HG03103 (cell line): ENCODE measurements around the gene HSPBP1.

Source experiments
- ATAC-seq: cut with Tn5 transposase; IDR thresholded peaks from one replicate; pipeline ENCODE4 v1.9.1; 2021; ENCODE audit warnings: low read depth; ENCODE audit not compliant: unreplicated experiment

Gene HSPBP1

DNA sequence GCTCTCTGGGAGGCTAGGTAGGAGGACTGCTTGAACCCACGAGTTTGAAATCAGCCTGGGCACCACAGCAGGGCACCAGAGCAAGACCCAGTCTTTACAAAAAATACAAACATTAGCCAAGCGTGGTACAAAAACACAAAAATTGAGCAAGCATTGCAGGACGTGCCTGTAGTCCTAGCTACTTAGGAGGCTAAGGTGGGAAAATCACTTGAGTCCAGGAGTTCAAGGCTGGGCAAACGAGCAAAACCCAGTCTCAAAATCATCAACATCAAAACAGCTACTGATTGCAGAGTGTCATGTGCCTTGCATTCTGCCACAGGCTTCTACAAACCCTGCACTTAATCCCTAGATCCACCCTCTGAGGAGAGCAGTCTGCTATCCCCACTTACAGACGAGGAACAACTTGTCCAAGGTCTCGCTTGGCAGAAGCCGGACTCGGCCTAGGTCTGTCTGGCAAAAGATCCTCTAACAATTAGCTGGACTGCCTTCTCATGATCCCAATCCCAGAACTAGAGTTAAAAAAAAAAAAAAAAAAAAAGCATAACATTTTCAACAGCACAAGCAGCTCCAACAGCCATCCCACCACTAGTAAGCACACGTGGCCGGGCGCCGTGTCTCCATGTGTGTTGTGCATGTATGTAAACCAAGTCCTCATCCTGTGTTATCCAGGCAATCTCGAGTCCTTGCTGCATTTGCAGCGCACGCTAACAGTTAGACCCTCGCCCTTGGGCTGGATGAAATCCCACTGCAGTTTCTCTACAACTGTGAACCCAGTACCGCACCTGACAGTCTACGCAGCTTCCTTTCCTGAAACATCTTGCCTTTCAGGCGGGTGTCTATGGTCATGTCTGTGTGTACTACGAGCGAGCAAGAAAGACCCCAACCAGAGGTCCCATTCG is 23.1 kb downstream of the HSPBP1 start:
- no peak for ATAC-seq

DNA sequence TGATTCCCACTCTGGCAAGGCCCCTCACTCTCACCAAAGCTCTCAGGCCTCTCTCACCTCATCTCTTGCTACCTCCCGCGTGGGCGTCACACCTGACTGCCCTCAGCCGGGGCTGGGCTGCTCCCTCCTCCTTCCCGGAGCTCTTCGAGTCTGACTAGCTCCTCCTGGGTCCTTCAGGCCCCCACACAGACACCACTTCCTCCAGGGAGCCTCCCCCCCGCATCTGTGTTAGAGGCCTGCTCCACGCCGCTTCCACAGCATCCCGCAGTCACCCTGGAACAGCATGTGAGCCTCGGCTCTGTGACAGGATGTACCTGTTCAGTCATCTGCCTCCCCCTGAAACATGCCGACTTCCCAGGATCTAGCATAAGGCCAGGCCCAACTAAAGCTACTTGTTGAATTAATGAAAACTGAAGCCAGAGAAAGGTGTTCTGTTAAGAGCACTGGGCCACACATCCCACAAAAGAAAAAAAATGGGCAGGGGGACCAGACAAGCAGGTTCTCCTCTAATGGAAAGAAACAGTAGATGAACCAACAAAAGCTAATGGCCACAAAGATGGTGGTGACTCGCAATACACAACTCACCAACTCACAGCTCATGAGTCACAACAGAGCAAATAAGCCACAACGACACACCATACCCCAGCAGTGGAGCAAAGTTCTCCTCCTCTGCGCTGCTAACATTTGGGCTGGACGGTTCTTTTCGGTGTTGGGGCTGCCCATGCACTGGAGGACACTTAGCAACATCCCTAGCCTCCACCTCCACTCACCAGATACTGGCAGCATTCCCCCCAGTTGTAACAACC is 24.1 kb downstream of the HSPBP1 start:
- no peak for ATAC-seq

DNA sequence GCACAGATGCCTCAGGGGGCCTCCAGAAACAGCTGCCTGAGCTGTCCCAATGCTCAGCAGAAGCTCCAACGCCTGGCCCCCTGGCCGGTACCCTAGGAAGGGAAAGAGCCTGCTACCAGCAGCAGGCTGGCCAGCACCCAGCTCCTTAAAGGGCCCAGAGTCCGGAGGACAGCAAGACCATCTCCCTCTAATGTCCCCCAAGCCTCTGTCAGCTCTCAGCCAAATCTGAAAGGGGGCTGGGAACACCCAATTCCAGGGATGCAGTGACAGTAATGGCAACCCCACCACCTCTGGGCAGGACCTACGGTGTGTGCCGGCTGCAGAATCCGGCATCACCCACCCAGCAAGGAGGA is 25.3 kb downstream of the HSPBP1 start:
- ATAC-seq, result no peak

DNA sequence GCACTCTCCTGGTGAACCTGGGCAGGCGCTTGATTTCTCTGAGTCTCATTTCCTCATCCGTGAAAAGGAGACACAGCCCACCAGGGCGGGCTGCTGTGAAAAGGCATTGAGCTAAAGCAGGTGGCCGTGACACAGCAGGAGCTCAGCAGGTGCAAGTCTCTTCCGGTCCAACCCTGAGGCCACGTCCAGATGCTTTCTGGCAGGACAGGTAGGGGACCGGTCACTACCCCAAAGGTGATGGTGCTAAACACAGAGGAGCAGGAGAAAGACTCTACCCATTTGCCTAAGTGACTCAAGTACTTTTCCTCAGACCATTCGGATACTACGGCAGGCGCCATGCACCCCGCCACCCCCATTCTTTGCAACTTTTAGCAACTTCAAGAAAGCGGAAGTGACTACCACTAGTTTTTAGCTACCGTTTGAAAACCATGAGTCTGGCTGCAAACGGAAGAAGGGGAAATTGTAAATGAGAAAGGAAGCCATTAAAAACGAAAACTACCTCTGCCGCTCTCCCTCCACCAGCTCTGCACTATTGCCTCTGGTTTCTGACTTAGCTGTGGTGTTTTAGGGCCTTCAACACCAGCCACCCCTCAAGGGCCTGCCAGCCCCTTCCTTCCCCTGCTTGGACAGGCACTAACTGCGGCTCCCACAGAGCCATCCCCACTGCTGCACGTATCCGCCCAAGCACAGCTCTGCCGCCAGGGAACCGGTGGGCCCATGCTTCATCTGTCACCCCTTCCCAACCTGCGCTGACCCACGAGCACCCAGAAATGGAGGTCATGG is 25.9 kb downstream of the HSPBP1 start:
- ATAC-seq, result no peak

- ATAC-seq, result no peak
Measured at GRCh38 chr19:55252760-55253663, 26.9 kb downstream of the HSPBP1 start.

- ATAC-seq, result no peak
Measured at GRCh38 chr19:55251341-55252081, 28.4 kb downstream of the HSPBP1 start.

- no peak for ATAC-seq
Measured at GRCh38 chr19:55250262-55251036, 29.5 kb downstream of the HSPBP1 start.

GRCh38 chr19:55249841-55250240 is 30.1 kb downstream of the HSPBP1 start:
- ATAC-seq, result no peak

DNA sequence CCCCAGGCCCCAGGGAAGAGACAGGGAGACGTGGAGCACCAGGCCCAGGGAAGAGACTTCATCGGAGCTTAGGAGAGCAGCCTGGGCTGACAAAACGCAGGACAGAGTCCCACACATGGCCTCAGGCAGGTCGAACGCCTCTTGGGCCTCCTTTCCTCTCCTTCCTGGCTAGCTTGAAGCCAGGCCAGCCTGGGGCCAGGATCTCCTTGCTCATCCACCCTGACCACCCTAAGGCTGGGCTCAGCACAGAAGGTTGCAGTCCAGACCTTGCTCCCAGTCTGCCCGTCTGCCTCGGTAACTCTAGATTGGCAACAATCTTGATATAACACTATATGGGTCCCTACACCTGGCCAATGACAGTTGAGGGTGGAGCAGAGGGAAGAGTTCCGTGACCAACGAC is 31.2 kb downstream of the HSPBP1 start:
- ATAC-seq, result no peak

DNA sequence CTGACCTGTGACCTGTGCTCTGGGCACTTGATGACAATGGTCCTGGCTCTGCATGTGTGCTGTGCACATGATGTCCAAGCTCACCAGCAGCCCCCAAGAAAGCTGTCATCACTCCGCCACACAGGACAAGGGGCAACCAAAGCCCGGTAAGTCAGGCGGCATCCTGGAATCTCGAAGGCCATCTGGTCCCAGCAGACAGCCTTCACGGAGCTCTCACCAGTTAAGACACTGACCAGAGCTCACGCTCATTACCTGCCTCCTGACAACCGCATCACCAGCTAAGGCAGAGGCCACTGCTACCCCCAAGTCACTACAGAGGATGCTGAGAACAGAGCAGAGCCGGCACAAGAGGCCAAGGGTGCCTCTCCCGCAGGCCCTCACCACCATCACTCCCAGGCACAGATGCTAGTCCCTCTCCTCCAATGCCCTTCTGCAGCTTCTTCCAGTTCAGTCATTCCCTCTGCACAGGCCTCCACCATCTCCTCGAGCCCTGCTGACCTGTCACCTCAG is 31.7 kb downstream of the HSPBP1 start:
- no peak for ATAC-seq

GRCh38 chr19:55247621-55248099 is 32.2 kb downstream of the HSPBP1 start:
- ATAC-seq, result no peak

- no peak for ATAC-seq
Measured at GRCh38 chr19:55246462-55247451, 33.2 kb downstream of the HSPBP1 start.

DNA sequence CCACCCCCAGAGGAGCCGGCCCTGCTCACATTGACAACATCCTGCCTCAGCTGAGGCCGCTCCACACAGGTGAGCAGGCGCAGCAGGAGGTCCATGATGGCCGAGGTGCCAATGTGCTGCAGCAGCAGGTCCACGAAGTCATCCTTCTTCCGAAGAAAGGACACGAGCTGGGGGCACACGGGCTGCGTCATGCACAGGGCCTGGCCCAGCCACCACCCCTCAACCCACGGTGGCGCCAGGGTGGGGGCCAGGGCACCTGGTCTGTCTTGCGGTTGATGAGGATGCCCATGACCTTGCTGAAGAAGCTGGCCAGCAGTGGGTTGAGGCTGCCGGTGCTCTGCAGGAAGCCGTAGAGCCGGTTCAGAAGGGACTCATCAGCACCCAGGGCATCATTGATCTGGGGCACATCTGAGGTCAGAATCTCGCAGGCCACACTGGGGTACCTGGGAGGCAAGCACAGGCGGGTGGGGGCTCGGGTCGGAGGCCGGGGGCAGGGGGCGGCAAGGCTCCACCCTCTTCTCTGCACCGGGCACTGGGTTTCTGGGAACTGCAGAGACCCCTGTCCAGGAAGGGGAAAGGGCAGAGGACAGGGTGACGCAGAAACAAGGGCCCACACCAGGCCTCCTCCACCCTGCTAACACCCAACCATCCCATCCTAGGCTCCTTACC is 34.5 kb downstream of the HSPBP1 start:
- no peak for ATAC-seq

DNA sequence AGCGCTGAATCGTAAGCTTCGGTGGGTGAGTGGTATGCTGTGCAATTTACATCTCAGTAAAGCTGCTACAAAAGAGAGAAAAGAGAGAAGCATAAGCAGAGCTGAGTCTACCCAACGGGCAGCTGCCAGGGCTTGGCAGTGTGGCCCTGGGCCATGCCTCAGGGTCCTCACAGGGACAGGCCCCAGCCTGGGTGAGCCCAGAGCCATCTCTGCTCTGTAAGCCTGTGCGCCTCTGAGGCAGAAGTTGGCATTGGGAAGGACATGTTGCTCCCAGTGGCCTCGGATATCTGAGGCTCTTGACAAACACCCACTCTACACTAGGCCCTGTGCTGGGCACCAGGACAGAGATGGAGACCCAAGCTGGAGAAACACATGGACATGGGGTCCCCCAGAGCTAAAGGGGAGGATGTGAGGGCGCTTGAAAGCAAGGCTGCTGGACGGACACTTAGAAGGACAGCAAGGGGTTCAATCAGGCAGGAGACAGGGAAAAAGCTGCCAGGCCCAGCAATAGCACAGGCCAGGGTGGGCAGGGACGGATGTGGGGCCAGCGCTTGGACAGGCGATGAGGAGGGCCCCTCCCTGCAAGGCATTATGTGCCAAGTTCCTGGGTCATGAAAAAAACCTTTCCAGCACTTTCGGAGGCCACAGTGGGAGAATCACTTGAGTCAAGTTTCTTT is 35.8 kb downstream of the HSPBP1 start:
- no peak for ATAC-seq

- ATAC-seq, result no peak
Measured at GRCh38 chr19:55242517-55242916, 37.4 kb downstream of the HSPBP1 start.

DNA sequence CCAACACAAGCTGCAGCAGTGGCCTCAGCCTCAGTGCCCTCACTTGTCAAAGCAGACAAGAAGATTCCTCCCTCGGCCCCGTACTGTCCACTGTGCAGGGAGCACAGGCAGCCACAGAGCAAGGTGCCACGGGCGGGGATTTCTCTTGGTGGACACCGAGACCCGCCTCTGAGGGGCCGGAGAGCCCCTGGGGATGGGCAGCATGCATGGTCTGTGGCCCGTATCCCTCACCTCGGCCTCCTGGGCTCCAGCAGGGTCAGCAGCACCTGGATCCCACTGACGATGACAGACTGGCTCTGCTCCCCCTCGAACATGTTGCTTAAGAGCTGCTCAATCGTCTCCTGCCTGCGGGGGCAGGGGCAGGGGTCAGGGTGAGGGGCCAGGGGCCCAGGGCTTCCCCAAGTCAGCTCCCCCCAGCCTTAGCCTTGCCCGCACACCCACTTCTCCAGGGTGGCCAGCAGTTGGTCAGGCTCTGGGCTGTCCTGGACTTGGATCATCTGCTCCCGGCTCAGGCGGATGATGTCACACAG is 37.9 kb downstream of the HSPBP1 start:
- no peak for ATAC-seq
